Measurements from ENCODE around the gene FGF11. TPM values are rescaled to one million over a fixed set of nuclear protein-coding genes. Genes with fewer than 3 reads are reported as not detected.
A peak's percentile ranks its signal among the peaks of the same experiment; 100 is the strongest.

Gene FGF11
- total and polyA plus RNA-seq, 2 donors from 2014 or later = 1.4 to 7.7 TPM

GRCh38 chr17:7423679-7424078 lies 15.6 kb upstream of the FGF11 start:
- TF ChIP-seq CTCF (IDR thresholded peaks at IDR 0.05; ENCODE audit: borderline replicate concordance, extremely low read depth, insufficient read depth) = no peak
- H3K27me3 ChIP-seq (ENCODE audit: control insufficient read depth, insufficient read depth, low read length) = no peaks in the 10 kb centered on the region
- FAIRE-seq = no peak
- H3K4me1 ChIP-seq (ENCODE audit: control insufficient read depth in 2 of 3, insufficient read depth in 2 of 3, low read depth in 1 of 3, low read length in 3 of 3) = no peaks in the 10 kb centered on the region
- H3K36me3 ChIP-seq (ENCODE audit: control insufficient read depth in 2 of 3, insufficient read depth in 3 of 3, low read length in 3 of 3) = no peaks in the 10 kb centered on the region
- no peak overlapping the region for H3K27ac ChIP-seq (ENCODE audit: low read depth in 2 of 2, low read length in 2 of 2)
- DNase-seq = peak in 2 of 5 donors; percentile 38 to 61
- H3K9me3 ChIP-seq (ENCODE audit: control insufficient read depth in 2 of 3, insufficient read depth in 1 of 3, low read length in 3 of 3) = no peaks in the 10 kb centered on the region
- no peak overlapping the region for H3K4me3 ChIP-seq (ENCODE audit: low read length in 3 of 3)
- intact Hi-C loops (cut with DNase I) = no loop called here
- no peak overlapping the region for H3K9ac ChIP-seq (ENCODE audit: low read length in 3 of 3)

- intact Hi-C loops (cut with DNase I) = no loop called here
- Histone ChIP-seq H3K27ac (ENCODE audit: low read depth in 2 of 2, low read length in 2 of 2) (no peak within 1 kb of the TSS), H3K4me1 (ENCODE audit: control insufficient read depth in 2 of 3, insufficient read depth in 2 of 3, low read depth in 1 of 3, low read length in 3 of 3) (no peaks in the 10 kb centered on the region), H3K27me3 (ENCODE audit: control insufficient read depth, insufficient read depth, low read length) (no peaks in the 10 kb centered on the region), H3K36me3 (ENCODE audit: control insufficient read depth in 2 of 3, insufficient read depth in 3 of 3, low read length in 3 of 3) (no peaks in the 10 kb centered on the region), H3K9me3 (ENCODE audit: control insufficient read depth in 2 of 3, insufficient read depth in 1 of 3, low read length in 3 of 3) (no peaks in the 10 kb centered on the region), H3K4me3 (ENCODE audit: low read length in 3 of 3) (no peak within 1 kb of the TSS), H3K9ac (ENCODE audit: low read length in 3 of 3) (no peak within 1 kb of the TSS)
- DNase-seq (no peak), FAIRE-seq (no peak)
- no peak for TF ChIP-seq CTCF (IDR thresholded peaks at IDR 0.05; ENCODE audit: borderline replicate concordance, extremely low read depth, insufficient read depth)
Measured at GRCh38 chr17:7425316-7425715, 14.0 kb upstream of the FGF11 start, which contains the start of gene SPEM2. Gene SPEM2 (plus strand): TSS chr17:7425616. CDS start chr17:7425689, 73 bp downstream.

GRCh38 chr17:7425756-7426155 lies 13.6 kb upstream of the FGF11 start:
- TF ChIP-seq CTCF (IDR thresholded peaks at IDR 0.05; ENCODE audit: borderline replicate concordance, extremely low read depth, insufficient read depth) = no peak

More at GRCh38 chr17:7425756-7426155, 13.6 kb upstream of the FGF11 start:
- Histone ChIP-seq H3K4me3 (ENCODE audit: low read length in 3 of 3) (no peak overlapping the region), H3K9me3 (ENCODE audit: control insufficient read depth in 2 of 3, insufficient read depth in 1 of 3, low read length in 3 of 3) (no peaks in the 10 kb centered on the region), H3K36me3 (ENCODE audit: control insufficient read depth in 2 of 3, insufficient read depth in 3 of 3, low read length in 3 of 3) (no peaks in the 10 kb centered on the region), H3K9ac (ENCODE audit: low read length in 3 of 3) (no peak overlapping the region), H3K4me1 (ENCODE audit: control insufficient read depth in 2 of 3, insufficient read depth in 2 of 3, low read depth in 1 of 3, low read length in 3 of 3) (no peaks in the 10 kb centered on the region), H3K27ac (ENCODE audit: low read depth in 2 of 2, low read length in 2 of 2) (no peak overlapping the region), H3K27me3 (ENCODE audit: control insufficient read depth, insufficient read depth, low read length) (no peaks in the 10 kb centered on the region)
- FAIRE-seq = no peak
- DNase-seq = no peak
- intact Hi-C loops (cut with DNase I) = no loop called here

Data from kidney (tissue), 14 donors.